ENCODE results near the gene CEL. TPM values are rescaled to one million over a fixed set of nuclear protein-coding genes. Genes with fewer than 3 reads are reported as not detected.

The CEL gene
- total RNA-seq, 1 experiment from 2014 or later = 3.6 TPM

DNA sequence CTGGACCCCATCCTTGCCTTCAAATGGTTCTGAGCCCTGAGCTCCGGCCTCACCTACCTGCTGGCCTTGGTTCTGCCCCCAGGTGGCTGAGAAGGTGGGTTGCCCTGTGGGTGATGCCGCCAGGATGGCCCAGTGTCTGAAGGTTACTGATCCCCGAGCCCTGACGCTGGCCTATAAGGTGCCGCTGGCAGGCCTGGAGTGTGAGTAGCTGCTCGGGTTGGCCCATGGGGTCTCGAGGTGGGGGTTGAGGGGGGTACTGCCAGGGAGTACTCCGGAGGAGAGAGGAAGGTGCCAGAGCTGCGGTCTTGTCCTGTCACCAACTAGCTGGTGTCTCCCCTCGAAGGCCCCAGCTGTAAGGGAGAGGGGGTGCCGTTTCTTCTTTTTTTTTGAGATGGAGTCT lies 5.2 kb downstream of the CEL start:
- no peaks in the 10 kb centered on the region for H3K9me3 Mint-ChIP-seq
- H3K27me3 Mint-ChIP-seq (ENCODE audit: low read depth) = no peaks in the 10 kb centered on the region
- no peak overlapping the region for H2BK5ac ChIP-seq (ENCODE audit: insufficient read length, low read length)
- H4K5ac ChIP-seq (ENCODE audit: insufficient read length, low read depth, low read length) = no peak overlapping the region
- H4K91ac ChIP-seq (ENCODE audit: insufficient read length, low read depth, low read length) = no peak overlapping the region
- WGBS (ENCODE audit: extremely low coverage, insufficient read length, low lambda C conversion rate) = no CpG with 5 or more reads among the region's 11 CpGs
- DNase-seq = no peak
- no peak overlapping the region for H3K14ac ChIP-seq (ENCODE audit: insufficient read depth, low read length)
- H3K4me2 ChIP-seq (ENCODE audit: insufficient read depth, insufficient read length, low read length) = no peak overlapping the region
- no peak overlapping the region for H2BK20ac ChIP-seq (ENCODE audit: low read depth, low read length, poor library complexity, severe bottlenecking)
- H3K18ac ChIP-seq (ENCODE audit: insufficient read length, low read depth, low read length) = no peak overlapping the region
- no peak overlapping the region for H4K8ac ChIP-seq (replicated peaks; ENCODE audit: insufficient read length, low read depth, low read length)
- no peaks in the 10 kb centered on the region for H3K79me2 ChIP-seq (ENCODE audit: insufficient read depth, low read length)
- no peaks in the 10 kb centered on the region for H4K20me1 ChIP-seq (ENCODE audit: control insufficient read depth, insufficient read depth, insufficient read length)
- no peaks in the 10 kb centered on the region for H3K27me3 ChIP-seq (ENCODE audit: insufficient read depth, low read length)
- TF ChIP-seq CTCF (conservative IDR thresholded peaks at IDR 0.05) = no peak
- no peak overlapping the region for H2BK120ac ChIP-seq (ENCODE audit: low read depth, low read length, poor library complexity, severe bottlenecking)
- H3K23me2 ChIP-seq (ENCODE audit: insufficient read length, low read depth, low read length, poor library complexity, severe bottlenecking) = no peaks in the 10 kb centered on the region
- H3K9ac ChIP-seq (ENCODE audit: extremely low read depth, insufficient read length, low read length) = no peak overlapping the region
- peaks cover 2 to 3% of the 10 kb centered on the region in 2 experiments; a peak in 3 of 4 replicates for H3K4me1 Mint-ChIP-seq
- H2AFZ ChIP-seq (ENCODE audit: low read length) = no peak overlapping the region
- no peaks in the 10 kb centered on the region for H3K4me1 ChIP-seq (ENCODE audit: insufficient read depth, low read length)
- no peak overlapping the region for H3K56ac ChIP-seq (ENCODE audit: insufficient read length, low read depth, low read length)
- no peak overlapping the region for H2BK15ac ChIP-seq (ENCODE audit: low read depth, low read length)
- H3K23ac ChIP-seq (ENCODE audit: insufficient read length, low read depth, low read length) = no peak overlapping the region
- H3K9me3 ChIP-seq (ENCODE audit: control insufficient read depth, low read depth, low read length) = no peaks in the 10 kb centered on the region
- no peak overlapping the region for H2BK12ac ChIP-seq (ENCODE audit: insufficient read length, low read depth, low read length)
- H3K4me3 Mint-ChIP-seq = no peak overlapping the region
- no peak overlapping the region for H3K4ac ChIP-seq (ENCODE audit: low read depth, low read length)
- H3K27ac ChIP-seq (ENCODE audit: insufficient read length, low read depth, low read length) = no peak overlapping the region
- no peaks in the 10 kb centered on the region for H3K79me1 ChIP-seq (ENCODE audit: insufficient read depth, low read depth, low read length, poor library complexity, severe bottlenecking)
- no peak overlapping the region for H2AK5ac ChIP-seq (ENCODE audit: insufficient read length, low read length)
- H3K36me3 Mint-ChIP-seq (ENCODE audit: insufficient read depth in 1 of 3, low read depth in 3 of 3) = peaks cover 3 to 7% (median 3%) of the 10 kb centered on the region in 3 experiments; a peak in 4 of 7 replicates
- H3T11ph ChIP-seq (ENCODE audit: low read length) = no peak overlapping the region
- H3K27ac Mint-ChIP-seq = peak overlapping the region in 1 of 3 experiments; percentile 70; a peak in 1 of 7 replicates
